Measurements from ENCODE around the gene MRPL41.

DNA sequence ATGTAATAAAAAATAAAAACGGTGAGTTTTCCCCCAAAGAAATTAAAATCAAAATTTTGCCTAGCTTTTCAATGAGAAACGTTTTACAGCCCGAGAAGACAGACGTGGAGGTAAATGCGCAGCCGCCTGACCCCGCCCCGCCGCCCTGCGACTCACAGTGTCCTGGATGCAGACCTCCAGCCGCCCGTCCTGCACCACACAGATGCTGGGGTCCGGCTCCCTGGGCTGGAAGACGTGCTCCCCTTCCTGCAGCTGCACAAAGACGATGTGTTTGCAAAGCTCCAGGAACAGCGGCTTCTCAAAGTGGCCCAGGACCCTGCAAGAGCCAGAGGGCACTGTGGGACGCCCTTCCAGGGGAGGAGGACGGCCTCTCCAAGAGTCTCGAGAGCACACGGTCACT, 9.2 kb upstream of the MRPL41 start:
- TF ChIP-seq POLR2A (IDR thresholded peaks at IDR 0.05; ENCODE audit: low read depth, low read length) = no peak
- TF ChIP-seq POLR2AphosphoS5 (IDR thresholded peaks at IDR 0.05; ENCODE audit: low read depth, low read length) = no peak
- TF ChIP-seq TAF1 (IDR thresholded peaks at IDR 0.05; ENCODE audit: low read depth, low read length) = no peak
